IPS DF 6.9 (cell line): ENCODE measurements around the gene KATNAL2.

Source experiments
- DNase-seq: peaks from one replicate; pipeline ENCODE4 v3.0.0-alpha.2; 2013; ENCODE audit warnings: low read depth, low spot score
- H3K27ac ChIP-seq: one replicate; pipeline ENCODE4 v1.5.1; 2013; ENCODE audit warnings: low read length, control low read depth
- H3K27me3 ChIP-seq: 2 replicates; pipeline ENCODE4 v1.6.1; 2013; ENCODE audit warnings: mild to moderate bottlenecking, low read length; ENCODE audit not compliant: control insufficient read depth, insufficient read depth
- H3K36me3 ChIP-seq: 2 replicates; pipeline ENCODE4 v1.6.1; 2013; ENCODE audit warnings: low read length; ENCODE audit not compliant: control insufficient read depth, insufficient read depth
- H3K4me1 ChIP-seq: 2 replicates; pipeline ENCODE4 v1.6.1; 2013; ENCODE audit warnings: low read length; ENCODE audit not compliant: control insufficient read depth, insufficient read depth
- H3K4me3 ChIP-seq: 2 replicates; pipeline ENCODE4 v1.5.1; 2013; ENCODE audit warnings: mild to moderate bottlenecking, low read length
- H3K9me3 ChIP-seq: 2 replicates; pipeline ENCODE4 v1.6.1; 2013; ENCODE audit warnings: low read length, inconsistent platforms; ENCODE audit not compliant: control insufficient read depth, insufficient read depth
- WGBS: extraction: QIAGEN DNeasy Blood & Tissue Kit; methylation state at CpG from one replicate; pipeline ENCODE4 v1.1.7; 2013; ENCODE audit warnings: mixed read lengths, missing lambda C conversion rate; ENCODE audit not compliant: insufficient read length, insufficient coverage; 5-methylcytosine and 5-hydroxymethylcytosine counted together

The KATNAL2 gene, protein sequence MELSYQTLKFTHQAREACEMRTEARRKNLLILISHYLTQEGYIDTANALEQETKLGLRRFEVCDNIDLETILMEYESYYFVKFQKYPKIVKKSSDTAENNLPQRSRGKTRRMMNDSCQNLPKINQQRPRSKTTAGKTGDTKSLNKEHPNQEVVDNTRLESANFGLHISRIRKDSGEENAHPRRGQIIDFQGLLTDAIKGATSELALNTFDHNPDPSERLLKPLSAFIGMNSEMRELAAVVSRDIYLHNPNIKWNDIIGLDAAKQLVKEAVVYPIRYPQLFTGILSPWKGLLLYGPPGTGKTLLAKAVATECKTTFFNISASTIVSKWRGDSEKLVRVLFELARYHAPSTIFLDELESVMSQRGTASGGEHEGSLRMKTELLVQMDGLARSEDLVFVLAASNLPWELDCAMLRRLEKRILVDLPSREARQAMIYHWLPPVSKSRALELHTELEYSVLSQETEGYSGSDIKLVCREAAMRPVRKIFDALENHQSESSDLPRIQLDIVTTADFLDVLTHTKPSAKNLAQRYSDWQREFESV

DNA sequence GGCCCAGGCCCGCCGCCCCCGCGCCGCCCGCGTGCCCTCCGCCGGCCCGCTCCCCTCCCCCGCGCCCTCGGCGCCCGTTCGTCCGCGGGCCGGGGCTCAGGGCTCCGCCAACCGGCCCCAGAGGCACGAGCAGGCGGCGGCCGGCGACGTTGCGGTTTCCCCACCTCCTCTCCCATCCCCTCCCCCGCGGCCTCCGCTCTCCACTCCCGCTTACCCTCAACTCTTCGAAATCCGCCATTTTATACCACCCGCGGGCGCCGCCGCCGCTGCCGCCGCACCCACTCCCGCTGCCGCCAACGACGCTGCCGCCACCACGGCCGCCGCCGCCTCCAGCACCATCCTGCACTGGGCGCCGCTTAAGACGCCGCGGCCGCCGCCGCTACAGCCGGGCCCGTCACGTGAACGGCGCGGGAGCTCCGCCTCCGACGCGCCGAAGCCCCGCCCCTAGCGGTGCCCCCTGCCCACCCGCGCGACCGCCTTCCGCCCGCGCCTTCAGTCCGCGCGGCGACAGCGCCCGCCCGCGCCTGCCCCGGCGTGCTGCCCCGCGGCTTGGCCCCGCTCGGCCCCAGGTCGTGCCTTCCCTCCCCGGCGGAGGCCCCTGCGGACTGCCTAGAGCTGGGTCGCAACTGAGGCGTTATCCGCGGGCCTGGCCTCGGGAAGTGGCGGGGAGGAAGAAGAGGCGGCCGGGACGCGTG lies at the start of gene KATNAL2, which contains the start of gene PIAS2:
Gene KATNAL2, plus strand, starts transcription at position 495 of the 695 bp plus-strand sequence. CDS start 29,271 bp downstream, outside the sequence.
Gene PIAS2, minus strand, starts transcription at position 400 of the 695 bp plus-strand sequence. Its CDS starts 162 bp downstream, at position 238.
- Histone ChIP-seq H3K27me3 (no peaks in the 10 kb centered on the region), H3K36me3 (no peaks in the 10 kb centered on the region), H3K4me3 (peak within 1 kb of the TSS; percentile 39; the same call in 1 of the 2 replicates), H3K4me1 (peaks cover 8% of the 10 kb centered on the region; the same call in 1 of the 2 replicates), H3K9me3 (no peaks in the 10 kb centered on the region), H3K27ac (no peak within 1 kb of the TSS)
- WGBS = no CpG with 5 or more reads among the region's 107 CpGs
- DNase-seq = peak; percentile 45

- Histone ChIP-seq H3K4me1 (no peaks in the 10 kb centered on the region), H3K27ac (no peak overlapping the region), H3K36me3 (no peaks in the 10 kb centered on the region; the same call in 1 of the 2 replicates), H3K27me3 (no peaks in the 10 kb centered on the region), H3K9me3 (peaks cover 5% of the 10 kb centered on the region; the same call in 1 of the 2 replicates), H3K4me3 (no peak overlapping the region)
- DNase-seq = no peak
- no CpG with 5 or more reads among the region's 11 CpGs for WGBS
These were observed 49.1 kb upstream of the KATNAL2 start for GRCh38 chr18:46868169-46868921.

DNA sequence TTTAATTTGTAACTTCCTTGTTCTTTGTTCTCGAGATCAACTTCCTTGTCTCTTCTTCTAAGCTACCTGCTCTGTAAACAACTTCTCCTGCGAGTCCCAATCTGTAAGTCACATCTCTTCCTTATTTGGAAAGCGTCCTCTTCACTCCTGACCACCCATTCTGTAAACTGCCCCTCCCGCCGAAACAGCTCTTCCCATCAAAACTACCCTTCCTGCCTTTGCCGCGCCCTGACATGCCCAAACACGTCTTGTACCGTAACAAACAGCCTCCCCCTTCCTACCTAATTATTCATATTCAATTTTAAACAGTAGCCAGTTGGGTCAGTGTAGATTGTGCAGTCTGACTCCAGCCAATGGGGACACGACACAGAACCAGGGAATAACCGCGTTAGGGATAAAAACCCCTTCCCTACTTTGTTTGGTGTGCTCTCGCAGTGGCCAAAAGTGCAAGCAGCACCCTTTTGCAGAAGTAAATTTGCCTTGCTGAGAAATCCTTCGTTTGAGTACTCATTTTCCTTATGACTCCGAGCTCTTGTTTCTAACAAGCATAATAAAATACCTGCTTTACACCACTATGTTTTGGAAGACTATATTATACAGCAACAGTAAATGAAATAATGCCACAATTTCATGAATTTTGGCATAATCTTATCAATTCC lies 39.9 kb upstream of the KATNAL2 start:
- 100% methylated on average over 2 of the region's 15 CpGs for WGBS
- Histone ChIP-seq H3K27me3 (no peaks in the 10 kb centered on the region), H3K4me3 (no peak overlapping the region), H3K9me3 (peaks cover 3% of the 10 kb centered on the region), H3K4me1 (no peaks in the 10 kb centered on the region), H3K36me3 (peaks cover 7% of the 10 kb centered on the region; the same call in 1 of the 2 replicates), H3K27ac (no peak overlapping the region)
- DNase-seq = no peak

DNA sequence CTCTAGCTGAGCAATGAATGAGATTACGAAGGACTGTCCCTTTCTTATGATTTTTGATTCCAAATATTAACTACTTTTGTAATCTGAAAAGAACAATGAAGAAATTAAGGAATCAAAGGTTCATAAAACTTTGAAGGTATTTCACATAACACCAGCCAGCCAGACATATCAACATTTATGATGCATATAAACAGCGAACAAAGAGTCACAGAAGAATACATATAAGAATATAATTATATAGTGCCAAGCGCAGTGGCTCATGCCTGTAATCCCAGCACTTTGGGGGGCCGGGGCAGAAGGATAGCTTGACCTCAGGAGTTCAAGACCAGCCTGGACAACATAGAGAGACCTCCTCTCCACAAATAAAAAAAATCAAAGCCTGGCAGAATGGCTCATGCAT lies 34.2 kb upstream of the KATNAL2 start:
- Histone ChIP-seq H3K9me3 (peaks cover 1% of the 10 kb centered on the region; the same call in 1 of the 2 replicates), H3K27ac (no peak overlapping the region), H3K4me1 (no peaks in the 10 kb centered on the region), H3K36me3 (no peaks in the 10 kb centered on the region; the same call in 1 of the 2 replicates), H3K4me3 (no peak overlapping the region), H3K27me3 (no peaks in the 10 kb centered on the region)
- DNase-seq = no peak
- WGBS = no CpG with 5 or more reads among the region's 4 CpGs

- Histone ChIP-seq H3K27me3 (no peaks in the 10 kb centered on the region), H3K36me3 (peaks cover 10% of the 10 kb centered on the region; the same call in 1 of the 2 replicates), H3K27ac (no peak overlapping the region), H3K4me1 (no peaks in the 10 kb centered on the region), H3K4me3 (no peak overlapping the region), H3K9me3 (peaks cover 7% of the 10 kb centered on the region)
- WGBS = no CpG with 5 or more reads among the region's 2 CpGs
- DNase-seq = no peak
These were observed 30.5 kb upstream of the KATNAL2 start for GRCh38 chr18:46886893-46887292.

- Histone ChIP-seq H3K27me3 (no peaks in the 10 kb centered on the region), H3K36me3 (peaks cover 10% of the 10 kb centered on the region; the same call in 1 of the 2 replicates), H3K9me3 (peaks cover 7% of the 10 kb centered on the region), H3K4me3 (no peak overlapping the region), H3K4me1 (no peaks in the 10 kb centered on the region; the same call in 1 of the 2 replicates), H3K27ac (no peak overlapping the region)
- no CpG with 5 or more reads among the region's 1 CpG for WGBS
- DNase-seq = no peak
These were observed 28.4 kb upstream of the KATNAL2 start for GRCh38 chr18:46888965-46889364.

GRCh38 chr18:46891742-46892214 lies 25.6 kb upstream of the KATNAL2 start:
- Histone ChIP-seq H3K4me1 (no peaks in the 10 kb centered on the region; the same call in 1 of the 2 replicates), H3K4me3 (no peak overlapping the region), H3K27ac (no peak overlapping the region), H3K9me3 (peaks cover 7% of the 10 kb centered on the region), H3K27me3 (no peaks in the 10 kb centered on the region), H3K36me3 (peaks cover 10% of the 10 kb centered on the region; the same call in 1 of the 2 replicates)
- DNase-seq = no peak
- no CpG with 5 or more reads among the region's 3 CpGs for WGBS

DNA sequence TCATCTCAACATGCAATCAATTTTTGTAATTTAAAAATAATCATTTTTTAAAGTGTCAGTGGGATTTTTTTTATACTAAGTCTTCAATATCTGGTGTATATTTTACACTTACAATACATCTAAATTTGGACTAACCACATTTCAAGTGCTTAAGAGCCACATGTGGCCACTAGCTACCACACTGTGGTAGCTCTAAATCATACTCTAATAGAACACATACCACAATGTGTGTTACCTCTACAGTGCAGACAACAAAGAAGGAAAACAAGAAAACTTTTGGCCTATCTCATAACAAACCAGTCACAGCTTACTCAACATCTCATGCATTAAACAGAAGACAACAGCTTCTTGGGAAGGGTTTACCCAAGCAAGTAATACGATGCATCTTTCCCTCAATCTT lies 24.6 kb upstream of the KATNAL2 start:
- Histone ChIP-seq H3K27me3 (no peaks in the 10 kb centered on the region), H3K27ac (no peak overlapping the region), H3K4me3 (no peak overlapping the region), H3K9me3 (peaks cover 7% of the 10 kb centered on the region), H3K4me1 (no peaks in the 10 kb centered on the region; the same call in 1 of the 2 replicates), H3K36me3 (peaks cover 10% of the 10 kb centered on the region; the same call in 1 of the 2 replicates)
- DNase-seq = no peak
- WGBS = no CpG with 5 or more reads among the region's 1 CpG

DNA sequence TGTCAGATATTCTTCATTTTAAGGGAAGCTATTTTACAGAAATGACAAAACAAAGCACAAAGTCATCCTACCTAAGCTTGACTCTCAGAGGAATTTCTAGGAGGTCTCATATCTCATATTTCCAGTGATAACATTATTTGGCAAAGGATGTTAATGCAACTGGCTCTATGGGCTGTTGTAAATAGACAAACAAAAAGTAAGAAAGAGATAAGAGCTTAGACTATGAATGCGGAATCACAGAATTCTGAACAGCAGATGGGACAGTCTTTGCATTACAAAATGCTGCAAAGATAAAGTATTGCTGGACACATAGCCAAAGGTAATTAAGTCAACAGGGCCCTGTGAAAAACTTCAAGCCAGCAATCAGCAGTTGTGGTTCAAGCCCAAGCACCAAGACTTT lies 24.0 kb upstream of the KATNAL2 start:
- Histone ChIP-seq H3K27me3 (no peaks in the 10 kb centered on the region), H3K4me3 (no peak overlapping the region), H3K9me3 (peaks cover 7% of the 10 kb centered on the region), H3K36me3 (peaks cover 10% of the 10 kb centered on the region; the same call in 1 of the 2 replicates), H3K27ac (no peak overlapping the region), H3K4me1 (no peaks in the 10 kb centered on the region; the same call in 1 of the 2 replicates)
- DNase-seq = no peak
- no CpG with 5 or more reads among the region's 1 CpG for WGBS
